ENCODE data around the gene PRXL2C.
"Not testable (repeated sequence)": the region's sequence is repeated elsewhere in the genome, so short reads cannot be mapped to it uniquely, and the experiment has no call there.

The PRXL2C gene

GRCh38 chr9:96649620-96650324 lies 5.3 kb downstream of the PRXL2C start:
- DNase-seq: no peak

- no peak for DNase-seq
Measured at GRCh38 chr9:96646081-96646991, 8.8 kb downstream of the PRXL2C start.

GRCh38 chr9:96644137-96644536 lies 11.0 kb downstream of the PRXL2C start:
- DNase-seq: no peak

- DNase-seq: no peak
Measured at GRCh38 chr9:96641514-96641913, 13.6 kb downstream of the PRXL2C start.

GRCh38 chr9:96638606-96639364 lies 16.3 kb downstream of the PRXL2C start:
- DNase-seq: no peak

- no peak for DNase-seq
Measured at GRCh38 chr9:96636368-96636767, 18.7 kb downstream of the PRXL2C start.

- not testable (repeated sequence) for DNase-seq
Measured at GRCh38 chr9:96633579-96633978, 21.5 kb downstream of the PRXL2C start.

GRCh38 chr9:96626912-96627311 lies 28.2 kb downstream of the PRXL2C start:
- no peak for DNase-seq

- no peak for DNase-seq
Measured at GRCh38 chr9:96621618-96622017, 33.5 kb downstream of the PRXL2C start.

- no peak for DNase-seq
Measured at GRCh38 chr9:96620832-96621269, 34.3 kb downstream of the PRXL2C start.

- no peak for DNase-seq
Measured at GRCh38 chr9:96620181-96620514, 35.0 kb downstream of the PRXL2C start.

- peak; percentile 80 for DNase-seq
Measured at GRCh38 chr9:96619491-96620180, 35.5 kb downstream of the PRXL2C start, which contains the start of gene CDC14B. CDC14B (minus strand) TSS chr9:96619843; CDS start chr9:96619378, 465 bp downstream.

- DNase-seq: no peak
Measured at GRCh38 chr9:96619124-96619465, 36.0 kb downstream of the PRXL2C start.

- peak; percentile 3 for DNase-seq
Measured at GRCh38 chr9:96618209-96619123, 36.7 kb downstream of the PRXL2C start.

GRCh38 chr9:96617439-96618185 lies 37.5 kb downstream of the PRXL2C start:
- no peak for DNase-seq

- no peak for DNase-seq
Measured at GRCh38 chr9:96616817-96617438, 38.2 kb downstream of the PRXL2C start.

GRCh38 chr9:96615411-96615810 lies 39.7 kb downstream of the PRXL2C start:
- no peak for DNase-seq

- DNase-seq: not testable (repeated sequence)
Measured at GRCh38 chr9:96614664-96615063, 40.5 kb downstream of the PRXL2C start.

- DNase-seq: no peak
Measured at GRCh38 chr9:96612966-96613589, 42.0 kb downstream of the PRXL2C start.
